ENCODE measurements around the gene CABLES1.
"Not testable (repeated sequence)": the region's sequence is repeated elsewhere in the genome, so short reads cannot be mapped to it uniquely, and the experiment has no call there.

CABLES1 gene

GRCh38 chr18:23143016-23143814 lies 7.9 kb downstream of the CABLES1 start:
- DNase-seq, result no peak

DNA sequence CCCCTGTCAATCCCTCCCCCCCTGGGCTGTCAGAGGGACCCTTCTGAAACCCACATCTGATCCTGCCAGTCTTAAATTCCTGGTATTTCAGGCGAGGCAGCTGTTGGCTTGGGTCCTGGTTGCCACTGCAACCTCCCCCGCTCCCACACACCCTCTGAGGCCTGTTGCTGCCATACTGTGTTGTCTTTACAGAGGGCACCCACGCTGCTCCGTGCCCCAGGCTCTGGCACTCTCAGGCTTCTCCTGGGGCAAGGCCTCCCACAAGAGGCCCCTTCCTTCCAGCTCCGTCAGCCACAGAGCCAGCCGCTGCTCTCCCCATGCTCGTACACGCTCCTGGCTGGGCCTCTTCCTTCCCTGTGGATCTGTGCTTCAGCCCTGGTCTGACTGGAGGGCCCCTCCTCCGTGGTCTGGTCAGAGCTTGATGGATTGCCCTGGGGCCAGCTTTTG lies 8.6 kb downstream of the CABLES1 start:
- no peak for DNase-seq

DNA sequence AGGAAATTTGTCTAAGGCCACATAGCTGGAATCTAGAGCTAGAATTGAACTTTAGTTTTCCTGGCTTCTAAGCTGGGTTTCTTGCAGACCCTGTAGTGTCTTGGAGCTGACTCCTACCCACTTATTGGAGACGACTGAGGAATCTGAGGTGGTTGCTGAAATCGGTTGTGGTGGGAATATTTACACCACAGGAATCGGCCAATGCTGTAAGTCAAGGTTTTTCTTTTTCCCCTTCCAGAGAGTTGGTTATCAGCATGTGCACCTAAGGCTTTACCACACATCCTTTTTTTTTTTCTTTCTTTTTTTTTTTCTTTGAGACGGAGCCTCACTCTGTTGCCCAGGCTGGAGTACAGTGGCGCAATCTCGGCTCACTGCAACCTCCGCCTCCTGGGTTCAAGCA lies 9.4 kb downstream of the CABLES1 start:
- DNase-seq, result no peak

GRCh38 chr18:23145621-23146020 lies 10.3 kb downstream of the CABLES1 start:
- no peak for DNase-seq

- no peak for DNase-seq
These were observed 11.7 kb downstream of the CABLES1 start for GRCh38 chr18:23146861-23147469.

DNA sequence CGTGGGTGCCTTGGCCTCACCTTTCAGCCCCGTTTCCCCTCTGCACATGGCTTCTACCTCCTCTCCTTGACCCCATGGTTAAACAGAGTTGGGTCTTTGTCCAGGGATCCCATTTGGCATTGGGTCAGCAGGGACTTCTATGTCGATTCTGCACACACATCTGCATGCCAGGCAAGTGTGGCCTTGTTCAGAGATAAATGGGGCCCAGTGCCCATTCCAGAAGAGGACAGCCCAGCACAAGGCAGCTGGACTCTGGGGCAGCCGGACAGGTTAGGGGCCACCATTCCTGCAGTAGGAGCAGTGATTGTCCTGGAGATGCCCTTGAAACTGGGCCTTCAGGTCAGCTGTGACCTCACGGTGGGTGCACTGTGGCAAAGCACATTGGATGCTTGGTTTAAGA lies 13.1 kb downstream of the CABLES1 start:
- no peak for DNase-seq

DNA sequence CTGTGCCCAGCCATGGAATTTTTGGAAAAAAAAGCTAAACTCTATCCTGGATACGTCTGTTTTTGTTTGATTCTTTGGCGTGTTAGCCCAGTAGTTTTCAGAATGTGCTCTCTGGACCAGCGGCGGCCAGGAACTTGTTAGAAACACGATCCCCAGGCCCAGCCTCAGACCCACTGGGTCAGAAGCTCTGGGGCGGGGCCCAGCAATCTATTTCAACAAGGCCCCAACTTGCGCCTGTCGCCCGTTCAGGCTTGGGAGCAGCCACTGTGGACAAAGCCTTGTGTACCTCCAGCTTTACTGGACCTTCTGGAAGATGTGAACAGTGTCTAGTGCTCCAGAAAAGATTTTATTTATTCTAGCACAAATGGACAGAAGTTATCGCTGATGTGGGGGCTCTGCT lies 14.3 kb downstream of the CABLES1 start:
- DNase-seq, result no peak

- no peak for DNase-seq
These were observed 16.3 kb downstream of the CABLES1 start for GRCh38 chr18:23151414-23152099.

GRCh38 chr18:23154030-23154429 lies 18.7 kb downstream of the CABLES1 start:
- no peak for DNase-seq

DNA sequence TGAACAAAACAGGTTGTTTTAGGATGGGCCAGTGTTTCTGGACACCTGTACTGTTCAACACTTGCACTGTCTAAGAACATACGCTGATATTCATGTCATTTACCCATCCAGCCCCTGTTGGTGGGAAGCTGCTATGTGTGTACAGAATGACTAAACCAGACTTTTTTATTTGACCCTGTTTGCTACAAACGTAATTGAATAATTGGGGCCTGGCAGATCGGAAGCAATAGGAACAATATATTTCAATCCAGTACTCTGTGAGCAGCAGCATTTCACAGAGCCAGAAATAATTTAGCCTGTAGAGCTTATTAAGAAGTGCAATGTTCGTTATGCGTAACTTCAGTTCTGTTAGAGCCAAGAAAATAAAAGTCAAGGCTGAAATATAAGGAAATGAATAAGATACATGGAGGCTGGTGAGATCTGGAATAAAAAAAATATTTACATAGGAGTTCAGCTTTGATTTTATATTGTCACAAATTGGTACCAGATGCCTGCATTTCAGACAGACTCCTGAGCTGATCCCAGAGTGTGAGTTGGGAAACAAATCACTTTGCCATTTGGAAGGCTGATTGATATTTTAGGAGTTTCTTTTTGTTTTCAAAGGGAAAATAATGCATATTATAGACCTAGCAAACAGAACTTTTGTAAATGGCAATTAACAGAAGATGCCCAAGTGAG lies 19.7 kb downstream of the CABLES1 start:
- DNase-seq, result no peak

DNA sequence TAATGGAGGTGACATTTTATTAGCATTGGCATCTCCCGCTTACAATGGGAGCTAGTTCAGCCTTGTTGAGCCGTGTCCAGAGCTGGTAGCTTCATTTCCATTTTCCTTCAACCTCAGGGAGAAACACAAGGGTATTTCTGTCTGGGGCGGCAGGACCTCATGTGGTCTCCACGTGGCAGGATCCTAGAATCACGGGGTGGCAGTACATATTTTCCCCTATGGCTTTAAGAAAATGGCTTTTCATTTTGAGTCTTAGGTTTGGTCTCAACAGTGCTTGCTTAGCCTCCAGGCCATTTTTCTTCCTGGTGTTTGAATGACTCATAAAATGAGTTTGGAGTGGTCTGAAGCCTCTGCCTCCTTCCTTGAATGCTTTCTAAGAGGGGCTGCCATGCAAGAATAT lies 20.3 kb downstream of the CABLES1 start:
- DNase-seq, result no peak

DNA sequence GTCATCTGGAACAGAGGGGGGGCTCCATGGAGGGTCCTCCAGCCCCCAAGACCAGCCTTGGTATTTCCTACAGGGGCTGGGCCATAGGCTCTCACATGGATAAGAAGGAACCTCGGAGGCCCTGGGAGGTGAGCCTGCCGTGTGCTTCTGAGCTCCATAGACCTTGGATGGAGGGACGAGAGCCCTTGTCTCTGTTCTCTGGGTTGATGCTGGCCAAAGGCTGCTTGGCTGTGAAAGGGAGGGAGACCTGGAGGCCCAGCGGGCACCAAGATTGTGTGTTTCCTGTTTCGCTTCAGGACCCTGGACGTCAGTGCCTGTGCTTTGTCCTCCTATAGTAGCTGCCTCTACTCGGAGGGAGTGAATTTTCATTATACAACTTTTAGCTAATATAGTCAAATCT lies 20.8 kb downstream of the CABLES1 start:
- no peak for DNase-seq

DNA sequence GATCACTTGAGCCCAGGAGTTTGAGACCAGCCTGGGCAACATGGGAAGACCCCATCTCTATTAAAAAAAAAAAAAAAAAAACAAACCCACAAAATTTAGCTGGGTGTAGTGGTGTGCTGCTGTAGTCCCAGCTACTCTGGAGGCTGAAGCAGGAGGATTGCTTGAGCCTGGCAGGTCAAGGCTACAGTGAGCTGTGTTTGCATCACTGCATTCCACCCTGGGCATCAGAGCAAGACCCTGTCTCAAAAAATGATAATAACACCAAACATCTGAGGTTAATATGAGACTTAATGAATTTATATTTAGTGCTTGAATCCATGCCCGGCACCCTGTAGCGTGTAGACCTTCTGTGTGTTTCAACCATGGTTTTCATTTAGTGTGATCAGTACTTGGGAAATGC lies 22.8 kb downstream of the CABLES1 start:
- no peak for DNase-seq

- not testable (repeated sequence) for DNase-seq
These were observed 23.6 kb downstream of the CABLES1 start for GRCh38 chr18:23158884-23159283.

DNA sequence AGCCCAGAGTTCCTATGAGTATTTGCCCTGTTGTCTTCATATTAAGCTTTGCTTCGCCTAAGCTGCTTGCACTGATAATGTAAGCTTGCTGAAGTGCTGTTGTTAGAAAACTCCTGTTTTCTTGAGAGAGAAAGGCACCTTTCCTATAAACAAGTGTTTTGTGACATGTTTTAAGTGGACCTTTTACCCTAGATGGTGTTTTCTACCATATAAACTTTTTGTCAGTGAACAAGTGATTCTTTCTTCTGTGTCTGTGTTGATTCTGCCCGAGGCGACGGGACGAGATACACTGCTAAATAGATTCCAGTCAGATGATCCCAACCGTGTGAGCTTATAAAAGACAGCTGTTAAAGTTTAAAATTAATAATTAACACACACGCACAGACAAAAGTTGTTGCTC lies 24.1 kb downstream of the CABLES1 start:
- DNase-seq, result no peak

- DNase-seq, result no peak
These were observed 27.2 kb downstream of the CABLES1 start for GRCh38 chr18:23162473-23162872.

GRCh38 chr18:23163786-23164533 lies 28.7 kb downstream of the CABLES1 start:
- DNase-seq, result no peak

DNA sequence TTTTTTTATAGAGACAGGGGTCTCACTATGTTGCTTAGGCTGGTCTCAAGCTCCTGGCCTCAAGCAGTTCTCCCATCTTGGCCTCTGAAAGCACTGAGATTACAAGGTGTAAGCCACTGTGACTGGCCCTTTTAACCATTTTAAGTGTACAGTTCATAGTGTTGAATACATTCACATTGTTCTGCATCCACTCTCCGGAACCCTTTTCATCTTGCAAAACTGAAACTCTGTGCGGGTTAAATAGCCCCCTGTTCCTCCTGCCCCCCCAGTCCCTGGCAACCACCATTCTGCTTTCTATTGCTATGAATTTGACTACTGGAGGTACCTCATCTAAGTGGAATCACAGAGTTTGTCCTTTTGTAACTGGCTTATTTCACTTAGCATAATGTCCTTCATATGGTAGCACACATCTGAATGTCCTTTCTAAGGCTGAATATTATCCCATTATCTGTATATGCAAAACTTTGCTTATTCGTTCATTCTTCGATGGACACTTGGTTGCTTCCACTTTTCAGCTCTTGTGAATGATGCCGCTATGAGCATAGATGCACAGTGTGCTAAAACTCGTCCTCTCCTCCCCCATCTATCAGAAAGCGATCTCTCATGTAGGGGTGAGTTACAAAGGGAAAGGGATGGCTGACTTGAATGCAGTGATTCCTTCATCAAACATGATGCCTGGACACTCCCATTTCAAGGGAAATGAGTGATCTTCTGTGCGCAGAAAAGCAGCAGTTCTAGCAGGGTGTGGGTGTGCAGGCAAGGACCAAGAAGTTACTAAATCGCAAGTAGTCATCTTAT lies 30.2 kb downstream of the CABLES1 start:
- DNase-seq, result no peak

DNA sequence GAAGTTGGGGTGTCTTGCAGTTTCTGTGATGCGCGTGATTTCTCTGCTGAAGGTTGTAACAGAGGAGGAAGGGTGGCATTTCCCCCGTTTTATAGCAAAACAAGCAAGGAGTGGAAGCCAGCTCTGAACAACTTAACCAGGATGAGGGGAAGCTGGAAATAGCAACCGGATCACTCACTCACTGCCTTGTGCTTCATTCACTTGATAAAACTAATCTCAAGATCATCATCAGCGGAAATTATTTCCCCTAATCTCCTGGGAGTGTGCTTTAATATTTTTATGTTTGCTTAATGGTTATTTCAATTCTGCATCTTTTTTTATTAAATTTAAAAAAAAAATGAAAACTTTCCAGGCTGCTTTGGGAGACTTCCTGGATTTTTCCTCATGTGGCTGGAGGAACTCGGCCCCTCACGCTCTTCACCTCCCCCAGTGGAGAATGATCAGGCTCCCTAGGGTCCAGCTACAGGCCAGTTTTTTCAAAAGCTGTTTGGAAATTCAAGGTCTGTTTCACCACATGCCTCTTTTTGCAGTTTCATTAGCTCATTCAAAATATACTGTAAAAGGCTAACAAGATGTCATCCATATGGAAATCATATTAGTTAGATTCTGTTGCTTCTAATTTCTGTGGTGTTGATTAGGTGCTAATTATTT lies 31.7 kb downstream of the CABLES1 start:
- DNase-seq, result no peak

DNA sequence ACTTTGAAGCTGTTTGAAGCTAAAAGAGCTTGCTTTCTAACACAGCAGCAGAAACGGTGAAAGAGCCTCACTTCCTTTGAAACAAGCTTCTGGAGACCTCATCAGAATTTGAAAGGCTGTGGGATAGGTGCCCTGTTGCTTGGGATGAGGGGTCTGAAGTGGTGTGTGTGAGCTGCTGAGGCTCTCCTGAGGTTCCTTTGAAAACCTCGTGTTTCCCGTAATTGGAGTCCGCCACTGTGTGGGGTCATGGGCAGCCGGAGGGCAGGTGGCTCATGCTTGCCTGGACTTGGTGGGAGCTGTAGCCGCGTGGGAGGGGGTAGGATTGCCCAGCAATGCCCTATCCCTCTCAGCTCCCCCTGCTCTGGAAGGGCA lies 34.4 kb downstream of the CABLES1 start:
- no peak for DNase-seq

DNA sequence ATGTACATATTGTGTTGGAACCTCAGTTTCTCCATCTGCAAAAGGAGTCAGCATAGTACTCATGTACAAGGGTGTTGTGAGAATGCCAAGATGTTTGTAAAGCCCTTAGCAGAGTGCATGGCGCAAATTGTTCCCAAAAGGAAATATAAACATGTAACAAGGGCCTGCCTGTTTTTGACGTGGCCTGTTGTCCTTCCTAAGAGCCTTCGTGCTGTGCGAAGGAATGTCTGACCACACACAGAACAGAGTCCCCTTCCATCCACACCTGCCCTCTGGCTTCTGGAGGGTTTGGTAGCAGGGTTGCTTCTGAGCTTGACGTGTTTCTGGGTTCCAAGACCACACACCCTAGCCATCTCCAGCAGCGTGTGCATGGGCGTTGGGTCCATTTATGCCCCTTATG lies 34.9 kb downstream of the CABLES1 start:
- no peak for DNase-seq
